ENCODE results near the gene ZNF791.
A peak's percentile ranks its signal among the peaks of the same experiment; 100 is the strongest.
"Not testable (repeated sequence)": the region's sequence is repeated elsewhere in the genome, so short reads cannot be mapped to it uniquely, and the experiment has no call there.

ZNF791 gene

DNA sequence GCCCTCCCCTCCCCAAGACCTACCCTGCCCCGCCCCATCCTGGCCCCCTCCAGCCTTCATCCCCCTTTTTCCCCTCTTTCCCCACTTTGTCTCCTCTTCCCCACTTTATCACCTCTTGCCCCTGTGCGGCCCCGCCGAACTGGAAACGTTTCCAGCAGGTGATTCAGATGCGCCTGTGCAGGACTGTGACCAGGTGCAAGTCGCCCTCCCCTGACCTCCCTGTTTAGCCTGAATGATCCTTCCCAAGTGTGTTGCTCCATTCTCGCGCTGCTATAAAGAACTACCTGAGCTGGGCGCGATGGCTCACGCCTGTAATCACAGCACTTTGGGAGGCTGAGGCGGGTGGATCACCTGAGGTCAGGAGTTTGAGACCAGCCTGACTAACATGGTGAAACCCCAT is 25.9 kb downstream of the ZNF791 start:
- H3K4me3 ChIP-seq (ENCODE audit: low read depth, low read length), result no peak overlapping the region
- DNase-seq (ENCODE audit: low read depth), result no peak
- TF ChIP-seq, protein P1, sequence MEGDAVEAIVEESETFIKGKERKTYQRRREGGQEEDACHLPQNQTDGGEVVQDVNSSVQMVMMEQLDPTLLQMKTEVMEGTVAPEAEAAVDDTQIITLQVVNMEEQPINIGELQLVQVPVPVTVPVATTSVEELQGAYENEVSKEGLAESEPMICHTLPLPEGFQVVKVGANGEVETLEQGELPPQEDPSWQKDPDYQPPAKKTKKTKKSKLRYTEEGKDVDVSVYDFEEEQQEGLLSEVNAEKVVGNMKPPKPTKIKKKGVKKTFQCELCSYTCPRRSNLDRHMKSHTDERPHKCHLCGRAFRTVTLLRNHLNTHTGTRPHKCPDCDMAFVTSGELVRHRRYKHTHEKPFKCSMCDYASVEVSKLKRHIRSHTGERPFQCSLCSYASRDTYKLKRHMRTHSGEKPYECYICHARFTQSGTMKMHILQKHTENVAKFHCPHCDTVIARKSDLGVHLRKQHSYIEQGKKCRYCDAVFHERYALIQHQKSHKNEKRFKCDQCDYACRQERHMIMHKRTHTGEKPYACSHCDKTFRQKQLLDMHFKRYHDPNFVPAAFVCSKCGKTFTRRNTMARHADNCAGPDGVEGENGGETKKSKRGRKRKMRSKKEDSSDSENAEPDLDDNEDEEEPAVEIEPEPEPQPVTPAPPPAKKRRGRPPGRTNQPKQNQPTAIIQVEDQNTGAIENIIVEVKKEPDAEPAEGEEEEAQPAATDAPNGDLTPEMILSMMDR (conservative IDR thresholded peaks at IDR 0.05; ENCODE audit: low read depth, low read length), result no peak

DNA sequence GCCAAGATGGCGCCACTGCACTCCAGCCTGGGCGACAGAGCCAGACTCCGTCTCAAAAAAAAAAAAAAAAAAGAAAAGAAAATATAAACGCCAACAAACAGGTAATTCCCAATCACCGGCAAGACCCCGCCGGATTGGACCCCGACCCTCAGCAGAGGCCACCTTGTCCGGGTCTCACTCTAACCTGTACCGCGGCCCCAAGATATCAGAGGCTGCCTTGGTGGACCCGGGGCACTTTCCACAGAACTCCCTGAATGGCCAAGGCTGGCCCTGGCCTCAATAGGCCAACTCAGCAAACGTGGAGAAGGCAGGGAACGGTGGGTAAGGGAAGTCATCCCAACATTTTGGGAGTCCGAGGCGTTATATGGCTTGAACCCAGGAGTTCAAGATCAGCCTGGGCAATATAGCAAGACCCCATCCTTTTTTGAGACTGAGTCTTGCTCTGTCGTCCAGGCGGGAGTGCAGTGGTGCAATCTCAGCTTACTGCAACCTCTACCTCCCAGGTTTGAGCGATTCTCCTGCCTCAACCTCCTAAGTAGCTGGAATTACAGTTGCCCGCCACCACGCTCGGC is 28.0 kb downstream of the ZNF791 start:
- no peak overlapping the region for H3K4me3 ChIP-seq (ENCODE audit: low read depth, low read length)
- no peak for DNase-seq (ENCODE audit: low read depth)
- TF ChIP-seq, protein P1 (conservative IDR thresholded peaks at IDR 0.05; ENCODE audit: low read depth, low read length), result no peak

DNA sequence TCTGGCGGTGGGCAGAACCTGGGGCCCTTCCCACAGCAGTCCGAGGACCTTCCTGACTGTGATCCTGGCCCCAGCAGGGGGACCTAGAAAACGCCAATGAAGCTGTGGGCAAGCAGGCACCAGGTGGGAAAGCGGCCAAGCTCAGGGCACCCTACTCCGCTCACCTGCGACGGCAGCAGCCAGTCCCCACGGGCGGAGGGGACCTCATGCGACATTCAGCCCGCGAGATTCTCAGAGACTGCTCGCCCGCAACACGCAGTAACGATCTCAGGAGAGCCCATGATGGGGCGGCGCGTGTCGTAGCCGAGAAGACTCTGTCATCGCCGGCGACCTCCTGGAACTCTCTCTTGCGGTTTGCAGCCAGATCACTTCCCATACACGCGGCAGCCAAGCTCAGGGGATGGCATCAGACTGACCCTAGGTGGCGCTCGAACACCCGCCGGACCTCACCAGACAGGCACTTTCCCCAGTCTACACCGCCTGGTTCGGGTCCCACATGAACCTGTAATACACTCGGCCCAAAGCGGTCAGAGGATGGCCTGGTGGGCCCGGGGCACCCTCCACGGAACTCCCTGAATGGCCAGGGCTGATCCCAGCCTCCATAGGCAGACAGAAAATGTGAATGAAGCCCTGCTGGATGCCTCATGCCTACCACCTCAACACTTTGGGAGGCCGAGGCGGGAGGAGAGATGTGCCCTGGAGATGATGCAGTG is 29.3 kb downstream of the ZNF791 start:
- H3K4me3 ChIP-seq (ENCODE audit: low read depth, low read length), result peak overlapping the region; percentile 27
- DNase-seq (ENCODE audit: low read depth), result peak; percentile 82
- TF ChIP-seq, protein P1 (conservative IDR thresholded peaks at IDR 0.05; ENCODE audit: low read depth, low read length), result peak; percentile 84

DNA sequence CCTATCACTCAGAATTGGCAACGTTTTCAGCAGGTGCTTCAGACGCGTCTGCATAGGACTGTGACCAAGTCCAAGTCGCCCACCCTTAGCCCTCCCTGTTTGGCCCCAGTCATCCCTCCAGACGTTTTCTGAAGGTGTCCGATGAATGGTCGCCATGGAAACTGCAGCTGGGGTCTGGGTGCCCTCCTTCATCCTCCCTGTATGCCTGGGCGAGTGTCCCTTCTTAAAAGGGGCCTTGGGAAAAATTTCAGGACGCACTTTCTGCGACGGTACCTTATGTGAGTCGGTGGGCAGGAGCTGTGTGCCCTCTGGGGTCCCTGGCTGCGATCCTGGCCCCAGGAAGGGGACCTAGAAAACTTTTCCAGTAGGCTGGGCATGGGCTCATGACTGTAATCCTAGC is 30.7 kb downstream of the ZNF791 start:
- no peak overlapping the region for H3K4me3 ChIP-seq (ENCODE audit: low read depth, low read length)
- DNase-seq (ENCODE audit: low read depth), result no peak
- TF ChIP-seq, protein P1 (conservative IDR thresholded peaks at IDR 0.05; ENCODE audit: low read depth, low read length), result no peak

DNA sequence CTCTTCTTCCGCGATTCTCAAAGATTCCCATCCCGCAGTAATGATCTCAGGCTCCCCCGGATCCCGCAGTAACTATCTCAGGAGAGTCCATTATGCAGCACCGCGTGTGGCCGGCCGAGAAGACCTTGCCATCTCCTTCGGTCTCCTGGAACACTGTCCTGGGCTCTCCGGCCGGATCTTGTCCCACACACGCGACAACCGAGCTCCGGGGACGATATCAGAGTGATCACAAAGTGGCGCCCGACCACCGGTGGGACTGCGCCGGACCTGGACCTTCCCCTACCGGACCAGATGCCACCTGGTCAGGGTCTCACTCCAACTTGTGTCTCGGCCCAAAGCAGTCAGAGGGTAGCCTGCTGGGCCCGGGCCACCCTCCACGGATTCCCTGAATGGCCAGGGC is 31.8 kb downstream of the ZNF791 start:
- no peak overlapping the region for H3K4me3 ChIP-seq (ENCODE audit: low read depth, low read length)
- no peak for DNase-seq (ENCODE audit: low read depth)
- TF ChIP-seq, protein P1 (conservative IDR thresholded peaks at IDR 0.05; ENCODE audit: low read depth, low read length), result no peak

DNA sequence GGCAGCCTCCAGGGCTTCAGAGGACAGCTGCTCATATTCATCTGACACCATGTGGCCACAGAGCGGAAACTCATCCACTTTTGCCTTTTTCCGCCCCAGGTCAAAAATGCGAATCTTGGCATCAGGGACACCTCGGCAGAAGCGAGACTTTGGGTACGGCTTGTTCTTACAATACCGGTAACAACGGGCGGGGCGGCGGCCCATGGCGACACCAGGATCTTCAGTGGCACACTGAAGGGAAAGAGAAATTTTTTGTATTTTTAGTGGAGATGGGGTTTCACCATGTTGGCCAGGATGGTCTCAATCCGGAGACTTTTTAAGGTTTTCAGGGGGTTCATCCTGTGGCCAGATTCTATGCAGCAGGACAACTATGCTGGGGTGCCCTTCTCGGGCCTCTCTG is 33.0 kb downstream of the ZNF791 start:
- not testable (repeated sequence) for DNase-seq (ENCODE audit: low read depth); H3K4me3 ChIP-seq (ENCODE audit: low read depth, low read length)

DNA sequence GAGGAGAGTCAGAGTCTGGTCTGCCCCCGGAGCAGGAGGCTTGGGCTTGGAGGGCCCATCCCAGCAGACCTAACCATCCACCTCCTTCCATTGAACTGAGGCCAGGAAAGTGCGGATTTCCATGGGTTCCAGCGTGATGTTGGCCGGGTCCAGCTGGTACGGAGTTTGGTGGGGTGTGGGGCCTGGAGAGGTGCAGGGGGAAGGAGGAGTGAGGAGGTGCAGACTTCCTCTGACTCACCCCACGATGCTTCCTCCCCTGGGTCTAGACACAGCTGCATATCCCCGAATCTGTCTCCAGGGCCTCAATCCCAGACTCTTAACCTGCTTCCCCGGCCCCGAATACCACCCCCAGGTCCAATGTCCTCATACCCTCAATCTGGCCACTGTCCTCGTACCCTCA is 35.8 kb downstream of the ZNF791 start:
- TF ChIP-seq, protein P1 (conservative IDR thresholded peaks at IDR 0.05; ENCODE audit: low read depth, low read length), result no peak
- no peak for DNase-seq (ENCODE audit: low read depth)
- H3K4me3 ChIP-seq (ENCODE audit: low read depth, low read length), result no peak overlapping the region
